Liver (tissue), 3 donors: ENCODE results near the gene COL4A4.

ENCODE experiments used
- CTCF ChIP-seq: fragments of 150-350 bp; IDR thresholded peaks from 2 replicates; pipeline ENCODE4 v1.5.1; 2017; ENCODE audit warnings: improper control_type of control experiment, low read depth, low read length; ENCODE audit not compliant: missing input control
- FOXA1 ChIP-seq: IDR thresholded peaks from 2 replicates; pipeline ENCODE4 v1.6.1; 2016; ENCODE audit warnings: antibody characterized with exemption
- GABPA ChIP-seq, 2 donors: IDR thresholded peaks in 1 of 2; conservative IDR thresholded peaks in 1 of 2; 2 replicates each; pipeline ENCODE4 v1.6.1; 2016; ENCODE audit warnings: antibody characterized with exemption in 2 of 2, mild to moderate bottlenecking in 1 of 2, moderate library complexity in 1 of 2
- JUND ChIP-seq, 2 donors: IDR thresholded peaks; 2 replicates each; pipeline ENCODE4 v1.6.1; 2016; ENCODE audit warnings: antibody characterized with exemption in 2 of 2
- TAF1 ChIP-seq: conservative IDR thresholded peaks from 2 replicates; pipeline ENCODE4 v1.6.1; 2016; ENCODE audit warnings: antibody characterized with exemption, mild to moderate bottlenecking
- YY1 ChIP-seq: IDR thresholded peaks from 2 replicates; pipeline ENCODE4 v1.6.1; 2016; ENCODE audit warnings: antibody characterized with exemption, mild to moderate bottlenecking
- TF ChIP-seq, protein P1 (sequence below): IDR thresholded peaks from 2 replicates; pipeline ENCODE4 v1.6.1; 2016; ENCODE audit warnings: antibody characterized with exemption
- TF ChIP-seq, protein P2 (sequence below): IDR thresholded peaks from 2 replicates; pipeline ENCODE4 v1.6.1; 2016; ENCODE audit warnings: antibody characterized with exemption
- donor health status: healthy.
- donor health status: healthy.

DNA sequence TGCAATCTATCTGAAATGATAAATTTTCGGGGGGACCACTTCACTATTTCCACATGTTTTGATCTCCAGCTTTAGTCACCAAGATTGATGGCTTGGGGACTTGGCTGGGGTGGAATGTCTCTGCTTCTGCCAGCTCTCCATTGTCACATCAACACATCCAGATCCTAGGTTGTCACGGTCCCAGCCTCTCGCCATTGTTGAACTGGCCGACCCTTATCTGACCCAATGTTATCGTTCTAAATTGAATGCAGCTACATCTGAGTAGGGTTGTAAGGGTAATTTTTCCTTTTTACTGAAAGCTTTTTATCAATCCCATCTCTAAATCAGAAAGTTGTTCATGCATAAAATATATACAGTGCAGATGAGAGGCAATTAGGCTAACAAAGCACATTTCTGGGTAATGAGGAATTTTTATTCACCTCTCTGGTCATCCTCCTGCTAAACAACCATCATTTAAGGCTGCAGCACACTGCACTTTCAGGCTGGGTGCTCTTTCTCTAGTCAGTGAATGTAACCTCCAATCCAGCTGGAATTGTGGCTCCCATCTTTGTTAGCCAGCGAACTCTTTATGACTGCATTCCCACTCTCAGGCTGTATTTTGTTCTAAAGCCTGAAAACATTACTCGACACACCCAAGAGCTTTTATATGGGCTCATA lies 128.2 kb downstream of the COL4A4 start:
- TF ChIP-seq CTCF = no peak
- TF ChIP-seq, protein P1, sequence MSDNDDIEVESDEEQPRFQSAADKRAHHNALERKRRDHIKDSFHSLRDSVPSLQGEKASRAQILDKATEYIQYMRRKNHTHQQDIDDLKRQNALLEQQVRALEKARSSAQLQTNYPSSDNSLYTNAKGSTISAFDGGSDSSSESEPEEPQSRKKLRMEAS = no peak
- TF ChIP-seq TAF1 = no peak
- TF ChIP-seq YY1 = no peak
- no peak for TF ChIP-seq JUND (IDR thresholded peaks at IDR 0.05)
- TF ChIP-seq, protein P2, sequence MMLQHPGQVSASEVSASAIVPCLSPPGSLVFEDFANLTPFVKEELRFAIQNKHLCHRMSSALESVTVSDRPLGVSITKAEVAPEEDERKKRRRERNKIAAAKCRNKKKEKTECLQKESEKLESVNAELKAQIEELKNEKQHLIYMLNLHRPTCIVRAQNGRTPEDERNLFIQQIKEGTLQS = no peak
- TF ChIP-seq FOXA1 = no peak
- TF ChIP-seq GABPA (IDR thresholded peaks at IDR 0.05 in 1 of 2, conservative IDR thresholded peaks at IDR 0.05 in 1 of 2) = no peak
